GM21717 (cell line): ENCODE data around the gene PLP1.
A peak's percentile ranks its signal among the peaks of the same experiment; 100 is the strongest.

Source experiments
- ATAC-seq: cut with Tn5 transposase; IDR thresholded peaks from one replicate; pipeline ENCODE4 v1.9.1; 2021; ENCODE audit warnings: mild to moderate bottlenecking, moderate library complexity; ENCODE audit not compliant: unreplicated experiment

The PLP1 gene

DNA sequence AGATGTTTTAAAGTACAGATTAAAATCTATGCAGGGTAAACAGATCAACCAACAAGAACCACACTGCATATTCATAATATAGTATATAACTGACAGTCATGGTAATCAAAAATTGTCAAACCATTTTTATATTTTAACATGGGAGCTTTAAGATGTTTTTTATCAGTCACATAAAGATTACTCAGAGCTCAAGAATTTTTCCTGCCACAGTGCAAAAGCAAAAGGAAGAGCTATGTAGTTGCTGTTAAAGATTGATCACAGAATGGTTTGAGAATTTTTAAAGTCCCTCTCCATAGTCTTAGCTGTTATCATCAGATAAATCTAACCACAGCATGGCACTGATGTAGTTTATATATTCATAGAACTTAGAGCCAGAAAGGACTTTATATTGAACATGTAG is 47.0 kb downstream of the PLP1 start:
- ATAC-seq = no peak

DNA sequence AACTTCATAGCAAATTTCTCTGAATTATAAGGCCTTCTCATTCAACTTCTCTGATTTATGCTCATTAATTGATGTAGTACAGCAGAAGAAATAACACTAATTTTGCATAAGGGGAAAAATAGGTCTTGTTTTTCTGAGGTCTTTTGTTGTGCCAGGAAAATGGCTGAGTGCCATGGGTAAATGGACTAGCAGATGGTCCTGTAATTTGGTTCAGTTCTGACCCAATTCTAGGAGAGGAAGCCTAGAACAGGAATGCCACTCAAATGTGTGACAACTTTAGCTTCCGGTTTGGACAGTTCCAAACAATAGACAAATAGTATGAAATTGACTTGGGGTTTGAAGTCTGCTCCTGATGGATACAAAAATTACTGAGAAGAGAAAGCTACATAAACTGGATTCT is 49.2 kb downstream of the PLP1 start:
- ATAC-seq = no peak

DNA sequence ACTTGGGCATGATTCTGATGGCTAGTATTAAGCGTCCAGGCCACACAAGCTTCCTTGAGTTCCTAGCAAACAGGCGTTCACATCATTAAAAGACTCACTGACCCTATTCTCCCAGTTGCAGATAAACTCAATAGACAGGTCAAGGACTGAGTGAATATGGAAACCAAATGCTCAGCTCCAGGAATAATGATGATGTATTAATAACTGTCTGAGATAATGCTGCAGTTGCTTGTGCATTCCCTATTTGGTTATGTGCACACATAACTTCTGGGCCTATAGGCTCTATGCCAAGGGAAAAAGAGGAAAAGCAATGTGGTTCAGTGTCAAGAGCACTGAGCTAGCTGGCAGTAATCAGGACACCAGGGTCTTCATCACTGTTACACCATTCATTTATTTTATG is 51.9 kb downstream of the PLP1 start:
- no peak for ATAC-seq

DNA sequence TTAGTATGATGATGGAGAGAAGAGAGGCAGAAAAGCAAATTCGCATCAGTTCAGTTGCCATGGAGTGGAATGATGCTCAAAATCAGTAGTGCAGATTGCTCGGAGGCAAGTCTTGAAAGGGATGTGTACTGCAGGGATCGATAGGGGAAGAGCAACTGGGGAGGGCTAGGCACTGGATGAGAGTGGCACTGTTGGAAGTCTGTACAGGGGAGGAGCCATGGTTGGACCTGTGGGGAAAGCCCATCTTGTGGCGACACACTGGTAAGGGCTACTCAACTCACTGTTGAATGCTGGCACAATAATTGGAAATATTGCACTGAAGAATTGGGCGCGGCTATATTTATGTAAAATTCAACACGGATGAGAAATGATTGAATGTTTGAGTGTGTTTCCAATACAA is 54.2 kb downstream of the PLP1 start:
- ATAC-seq = no peak

DNA sequence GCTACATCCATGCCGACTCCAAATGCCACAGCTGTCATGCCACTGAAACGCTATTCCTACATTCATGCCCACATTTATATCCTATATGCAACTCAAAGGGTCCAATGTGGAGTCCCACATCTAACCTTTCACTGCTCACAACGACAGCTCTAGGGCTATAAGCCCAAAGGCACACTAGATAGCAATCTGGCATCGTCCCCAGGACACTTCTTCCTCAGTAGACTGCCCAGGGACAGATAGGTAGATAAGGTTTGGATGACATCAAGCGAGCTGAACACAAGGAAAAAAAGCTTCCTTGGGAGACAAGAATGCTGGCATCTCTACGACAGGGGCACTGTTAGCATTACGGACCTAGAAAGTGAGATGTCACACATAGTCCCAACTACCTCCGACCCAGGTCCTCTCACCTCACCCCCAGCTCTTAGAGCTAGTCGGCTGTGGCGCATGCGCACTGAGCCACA is 54.7 kb downstream of the PLP1 start:
- peak; percentile 93 for ATAC-seq

DNA sequence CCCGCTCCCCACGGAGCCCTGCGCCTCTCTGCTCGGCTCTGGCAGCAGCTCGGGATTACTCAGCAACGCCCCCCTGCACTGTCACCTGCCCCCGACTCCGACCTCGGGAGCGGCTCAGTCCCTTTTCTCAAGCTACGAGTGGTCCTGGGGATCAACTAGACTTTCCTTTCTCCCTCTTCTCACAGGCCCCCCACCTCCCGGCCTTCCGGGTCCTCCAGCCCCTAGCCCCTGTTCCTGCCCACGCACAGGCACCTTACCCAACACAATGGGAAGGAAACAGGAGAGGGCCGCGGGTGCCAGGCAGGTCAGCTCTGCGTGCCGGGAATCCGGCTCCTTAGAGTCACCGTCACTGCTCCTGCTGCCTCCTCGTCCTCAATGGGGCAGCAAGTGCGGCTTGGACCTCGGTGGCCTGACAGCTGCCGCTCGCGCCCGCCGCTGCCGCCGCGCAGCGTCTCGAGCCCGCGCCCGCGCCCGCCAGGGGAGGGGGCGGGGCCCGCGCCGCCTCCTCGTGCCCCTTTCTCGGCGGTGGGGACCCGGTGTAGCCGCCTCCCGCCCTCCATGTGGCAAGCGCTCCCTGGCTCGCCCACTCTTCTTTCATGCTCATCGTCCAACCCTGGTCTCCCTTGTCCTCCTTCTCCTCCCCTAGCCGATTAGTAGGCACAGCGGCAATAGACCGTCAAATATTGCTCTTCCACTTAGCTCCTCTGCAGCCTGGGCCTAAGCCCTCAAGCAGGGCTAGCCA is 55.3 kb downstream of the PLP1 start, which contains the start of gene RAB9B:
Gene RAB9B (minus strand): TSS at position 455 of the 742 bp plus-strand sequence. CDS start 6,473 bp downstream, outside the sequence.
- peak; percentile 45 for ATAC-seq

DNA sequence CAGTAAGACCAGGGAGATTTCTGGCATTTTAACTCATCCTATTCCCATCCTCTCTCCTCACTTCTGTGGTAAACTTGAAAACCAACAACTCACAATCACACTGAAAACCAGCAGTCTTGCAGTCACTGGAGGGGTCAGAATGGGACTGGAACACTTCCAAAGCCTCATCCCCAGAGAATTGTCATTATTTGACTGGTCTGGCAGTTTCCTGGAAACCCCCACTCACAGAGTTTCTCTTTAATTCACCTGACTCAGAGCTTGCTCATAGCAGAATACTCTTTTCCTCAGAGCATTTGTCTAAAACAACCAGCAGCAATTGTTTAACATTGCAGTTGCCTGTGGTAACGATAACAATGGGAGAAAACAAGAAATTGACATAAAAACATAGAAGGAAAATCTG is 62.8 kb downstream of the PLP1 start:
- no peak for ATAC-seq
